GM19239 (cell line): Measurements from ENCODE around the gene SPEF1.

Experiments used
- DNase-seq: peaks from one replicate; pipeline ENCODE4 v3.0.0; 2011; ENCODE audit warnings: low spot score; ENCODE audit not compliant: insufficient read length
- FAIRE-seq: peaks from 2 replicates; lab custom pipeline; 2011; peaks lifted over from hg19 to GRCh38; lab: Jason Lieb, UNC

The SPEF1 gene

DNA sequence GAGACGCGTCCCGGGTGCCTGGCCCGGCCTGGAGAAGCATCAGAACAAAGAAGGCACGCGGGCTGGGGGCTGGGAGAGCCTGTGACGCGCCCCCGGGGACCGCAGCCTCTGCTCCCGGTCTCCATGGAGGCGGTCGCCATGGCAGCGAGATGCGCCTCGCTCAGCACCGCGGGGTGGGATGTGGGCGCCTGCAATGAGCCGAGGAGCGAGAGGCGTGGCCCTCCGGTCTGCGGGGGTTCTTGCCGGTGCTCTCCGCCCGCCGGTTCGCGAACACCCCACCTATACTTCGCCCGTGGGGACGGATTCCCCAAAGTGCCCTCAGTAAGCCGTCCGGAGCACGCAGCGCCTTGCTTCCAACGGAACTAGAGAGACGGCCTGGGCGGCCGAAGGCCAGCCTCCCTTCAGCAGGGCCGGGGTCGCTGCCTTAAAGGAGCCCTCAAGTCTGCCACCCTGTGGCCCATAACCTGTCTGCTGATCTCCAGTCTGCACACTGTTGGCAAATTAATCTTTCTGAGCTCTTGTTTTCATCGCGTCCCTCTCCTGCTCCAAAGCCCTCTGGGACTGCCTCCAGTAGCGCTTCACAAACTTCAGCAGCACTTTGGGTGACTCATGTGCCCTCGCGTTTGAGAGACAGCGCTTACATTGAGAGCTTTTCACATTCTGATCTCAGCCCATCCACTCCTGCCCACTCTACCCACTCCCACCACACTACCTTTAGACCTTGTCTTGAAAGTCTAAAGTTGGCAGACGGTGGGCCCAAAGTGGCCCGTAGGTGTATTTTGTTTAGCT lies 12.7 kb downstream of the SPEF1 start:
- FAIRE-seq (peak; percentile 89), DNase-seq (no peak)

DNA sequence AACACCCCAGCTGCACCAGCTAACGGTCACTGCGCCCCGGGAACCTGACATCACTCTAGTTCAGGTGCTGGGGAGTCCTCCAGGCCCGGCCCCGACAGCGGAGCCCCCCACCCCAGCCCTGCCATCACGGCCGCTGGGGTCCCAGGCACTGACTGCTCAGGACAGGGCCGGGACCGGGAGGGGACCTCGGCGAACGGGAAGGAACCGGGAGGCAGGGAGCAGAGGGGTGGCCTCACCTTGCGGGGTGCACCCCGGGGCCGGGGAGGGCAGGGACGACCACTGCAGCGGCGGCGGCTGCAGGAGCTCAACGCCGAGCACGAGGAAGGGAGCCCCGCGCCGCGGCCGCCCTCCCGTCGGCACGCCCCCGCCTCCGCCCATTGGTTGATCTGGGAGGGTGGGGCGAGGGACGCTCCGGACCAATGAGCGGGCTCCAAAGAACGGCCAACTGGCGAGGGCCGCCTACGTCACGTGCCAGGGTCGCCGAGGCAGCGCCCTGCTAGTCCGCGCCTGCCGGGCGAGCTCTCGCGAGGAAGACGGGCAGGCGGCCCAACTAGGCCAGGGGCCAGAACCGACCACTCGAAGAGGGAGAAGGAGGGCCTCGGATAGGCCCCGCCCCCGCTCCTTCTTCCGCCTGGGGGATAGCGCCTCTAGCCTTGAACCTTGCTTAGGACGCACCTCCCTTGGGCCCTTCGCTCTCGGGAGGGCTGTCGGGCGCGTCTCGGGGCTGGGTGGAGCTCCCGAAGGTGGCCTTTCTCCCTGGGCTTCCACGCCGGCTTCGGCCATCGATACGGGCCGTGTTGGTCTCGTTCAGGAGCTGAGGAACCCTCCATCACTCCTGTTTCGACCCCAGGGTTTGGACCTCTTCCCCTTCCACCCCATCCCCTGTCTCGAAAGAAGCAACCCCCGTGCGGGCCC lies 13.6 kb downstream of the SPEF1 start, which contains the start of gene ADISSP:
Gene ADISSP, minus strand, starts transcription at position 327 of the 915 bp plus-strand sequence. CDS start 7,653 bp downstream, outside the sequence.
- FAIRE-seq (peak; percentile 98), DNase-seq (peak; percentile 98)

DNA sequence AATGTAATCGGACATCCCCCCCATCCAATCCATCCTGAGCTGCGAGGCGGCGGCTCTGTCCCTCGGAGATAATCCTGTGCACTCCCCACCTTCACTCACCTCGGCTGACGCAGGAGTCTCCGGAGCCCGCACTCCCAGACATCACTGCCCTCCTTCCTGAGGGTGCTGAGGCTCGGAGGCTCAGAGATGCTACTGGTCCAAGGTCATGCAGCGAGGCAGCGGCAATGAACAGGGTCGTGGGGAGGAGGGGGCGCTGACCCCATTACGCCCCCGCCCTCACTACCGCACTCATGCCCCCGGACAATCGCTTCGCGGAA lies 14.2 kb downstream of the SPEF1 start:
- DNase-seq, result no peak
- FAIRE-seq, result no peak

DNA sequence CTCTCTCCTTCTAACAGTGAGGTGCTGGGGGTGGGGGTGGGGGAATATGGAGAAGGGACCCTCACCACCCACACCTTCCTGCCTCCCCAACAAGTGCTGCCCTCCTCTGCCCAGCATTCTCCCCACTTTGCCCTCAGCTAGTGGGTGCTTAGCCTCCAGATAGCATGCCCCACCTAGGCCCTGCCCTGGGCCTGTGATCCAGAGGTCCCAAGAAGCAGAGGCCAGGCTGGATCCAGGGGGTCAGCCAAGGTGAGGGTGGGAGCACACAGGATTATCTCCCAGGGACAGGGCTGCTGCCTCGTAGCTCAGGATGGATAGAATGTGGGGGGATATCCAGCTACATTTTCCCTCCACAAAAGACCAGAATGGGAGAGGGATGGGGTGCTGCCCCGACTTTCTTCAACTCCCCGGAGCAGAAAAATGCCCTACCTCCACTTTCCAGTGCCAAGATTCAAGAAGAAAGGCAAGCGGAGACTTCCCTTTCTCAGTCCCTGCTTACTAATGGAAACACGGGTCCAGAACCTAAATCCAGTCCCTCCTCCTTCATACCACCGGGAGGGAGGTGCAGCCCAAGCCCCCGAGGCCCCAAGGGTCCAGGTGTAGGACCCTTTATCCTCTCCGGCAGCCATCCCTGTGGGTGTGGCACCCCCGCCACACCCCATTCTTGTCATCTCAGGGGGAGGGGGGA lies 14.7 kb downstream of the SPEF1 start:
- FAIRE-seq, result no peak

DNA sequence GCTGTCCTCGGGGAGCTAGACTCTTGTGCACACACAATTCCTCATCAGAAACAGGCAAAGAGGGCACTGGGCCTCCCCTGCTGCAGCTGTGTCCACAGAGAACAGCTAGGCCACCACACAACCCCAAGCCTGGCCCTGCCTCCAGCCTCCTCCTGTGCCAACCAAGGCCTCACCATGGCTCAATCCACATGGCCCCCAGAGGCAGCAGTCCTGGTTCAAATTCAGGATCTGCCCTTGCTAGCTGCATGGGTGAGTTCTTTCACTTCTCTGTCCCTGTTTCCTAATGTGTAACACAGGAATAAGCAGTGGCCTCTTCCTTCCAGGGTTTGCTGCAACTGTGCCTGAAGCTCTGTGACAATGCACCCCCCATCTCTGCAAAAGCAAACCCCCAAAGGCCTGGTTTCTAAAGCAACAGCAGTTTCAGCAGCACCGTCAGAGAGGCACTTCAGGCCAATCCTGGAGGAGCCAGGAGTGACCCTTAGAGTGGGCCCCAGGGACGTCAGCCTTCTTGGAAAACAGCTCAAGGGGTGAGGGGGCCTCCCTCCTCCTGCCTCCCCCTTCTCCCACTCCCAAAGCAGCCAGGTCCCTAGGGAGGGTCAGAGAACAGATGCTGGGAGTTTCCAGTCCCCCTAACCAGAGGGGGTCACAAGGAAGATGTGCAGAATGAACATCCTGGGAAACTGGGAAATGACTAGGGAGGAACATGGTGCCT lies 15.9 kb downstream of the SPEF1 start:
- FAIRE-seq, result no peak
- no peak for DNase-seq

More for the DNA sequence above, 14.7 kb downstream of the SPEF1 start:
- no peak for DNase-seq

DNA sequence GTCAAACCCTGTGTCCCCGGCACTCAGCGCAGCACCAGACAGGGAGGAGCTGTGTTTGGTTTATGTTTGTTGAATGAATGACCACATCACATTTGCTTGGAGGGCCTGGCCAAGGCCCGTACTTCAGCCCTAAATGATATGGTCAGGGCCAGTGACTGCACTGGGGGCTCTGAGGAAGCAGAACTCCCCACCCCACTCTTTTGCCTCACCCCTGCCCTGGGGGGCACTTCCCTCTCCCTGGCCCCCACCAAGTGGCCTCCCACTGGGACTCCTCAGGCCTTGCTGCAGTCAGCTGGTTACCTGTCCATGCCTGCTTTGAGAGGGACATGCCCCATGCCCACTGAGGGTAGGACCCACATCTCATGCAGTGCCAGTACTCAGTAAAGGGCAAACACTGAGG lies 16.6 kb downstream of the SPEF1 start:
- DNase-seq (no peak), FAIRE-seq (no peak)

DNA sequence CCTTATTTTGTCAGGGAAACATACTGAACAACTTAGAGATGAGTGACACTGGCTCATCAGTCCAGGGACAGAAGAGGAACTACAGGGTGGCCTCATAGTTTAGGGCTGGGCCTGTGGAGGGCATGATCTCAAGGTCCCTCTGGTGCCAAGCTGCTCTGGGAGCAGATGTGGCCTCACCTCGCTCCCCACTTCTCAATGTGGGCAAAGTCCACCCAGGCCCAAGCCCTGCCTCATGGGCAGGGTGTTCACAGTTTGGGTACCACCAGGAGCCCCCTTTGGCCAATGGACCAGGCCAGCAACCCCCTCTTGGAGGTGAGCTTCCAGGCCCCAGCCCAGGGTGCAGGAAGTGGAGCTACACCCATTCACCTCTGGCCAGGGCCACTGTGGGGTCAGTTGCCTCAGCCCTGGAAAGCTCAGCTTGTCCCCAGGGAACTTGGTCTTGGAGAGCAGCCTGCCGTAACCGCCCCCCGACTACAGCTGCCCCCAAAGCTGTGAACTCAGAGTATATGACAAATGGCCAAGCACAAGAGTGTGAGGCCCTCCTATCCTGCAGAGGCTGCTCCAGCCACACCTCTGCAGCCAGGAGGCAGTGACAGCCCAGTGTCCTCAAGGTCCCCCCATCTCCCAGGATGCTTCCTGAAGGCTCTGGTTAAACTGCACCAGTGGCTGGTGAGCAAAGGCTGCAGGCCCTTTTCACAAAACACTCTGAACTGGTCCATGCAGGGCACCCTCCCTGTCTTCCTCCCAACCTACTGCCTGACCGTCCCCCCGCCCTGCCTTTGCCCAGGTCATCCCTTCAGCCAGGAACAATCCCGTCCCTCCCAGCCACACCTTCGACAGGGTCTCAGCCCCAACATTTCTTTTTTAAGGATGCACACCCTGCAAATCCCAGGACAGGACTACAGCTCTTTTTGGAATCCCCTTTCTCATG lies 17.3 kb downstream of the SPEF1 start:
- FAIRE-seq (no peak), DNase-seq (no peak)

DNA sequence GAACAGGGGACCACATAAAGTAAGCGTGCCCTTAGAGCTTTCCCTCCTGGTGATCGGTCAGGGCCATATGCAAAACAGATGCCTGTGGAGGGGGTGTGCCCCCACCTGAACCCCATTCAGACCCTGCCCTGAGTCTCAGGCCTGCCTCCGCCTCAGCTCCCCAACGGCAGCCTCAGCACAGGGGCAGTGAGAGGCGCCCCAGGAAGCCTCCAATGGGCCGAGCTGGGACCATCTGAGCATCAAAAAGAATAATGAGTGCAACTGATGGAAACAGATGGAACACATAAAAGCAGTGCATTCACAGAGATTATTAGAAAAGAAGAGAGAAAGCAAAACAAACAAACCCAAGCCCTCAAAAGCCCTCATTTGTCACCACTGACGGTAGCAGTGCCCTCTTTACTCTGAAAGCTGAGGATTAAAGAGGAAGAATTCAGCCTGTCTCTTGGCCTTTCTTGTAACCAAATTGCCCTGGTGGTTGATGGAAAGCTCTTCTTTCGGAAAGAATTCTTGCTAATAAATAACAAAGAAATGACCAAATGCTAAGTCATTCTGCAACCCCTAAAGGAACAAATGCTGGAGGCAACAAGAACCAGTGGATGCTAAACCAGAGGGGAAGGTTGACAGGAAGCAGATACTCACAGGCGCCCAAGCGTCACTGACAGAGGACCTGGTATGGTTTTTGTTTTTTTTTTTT lies 20.4 kb downstream of the SPEF1 start:
- FAIRE-seq (peak; percentile 86), DNase-seq (no peak)

DNA sequence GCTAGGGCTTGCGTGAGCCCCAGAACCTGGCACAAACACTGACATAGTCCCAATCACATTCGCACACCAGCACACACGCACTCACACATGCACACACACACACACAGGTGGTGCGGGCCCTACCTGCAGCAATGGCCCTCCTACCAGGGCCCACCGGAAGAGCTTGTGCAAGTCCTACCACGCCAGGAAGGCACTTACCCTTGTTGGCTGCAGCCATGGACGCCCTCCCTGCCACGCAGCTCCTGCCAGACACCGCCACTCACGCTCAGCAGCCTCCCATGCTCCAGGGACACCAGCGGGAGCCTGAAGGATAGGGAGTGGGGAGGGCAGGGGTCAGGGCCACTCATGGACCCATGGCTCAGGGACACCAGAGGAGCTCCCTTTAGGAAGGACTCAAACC lies 21.4 kb downstream of the SPEF1 start:
- DNase-seq (no peak), FAIRE-seq (no peak)

DNA sequence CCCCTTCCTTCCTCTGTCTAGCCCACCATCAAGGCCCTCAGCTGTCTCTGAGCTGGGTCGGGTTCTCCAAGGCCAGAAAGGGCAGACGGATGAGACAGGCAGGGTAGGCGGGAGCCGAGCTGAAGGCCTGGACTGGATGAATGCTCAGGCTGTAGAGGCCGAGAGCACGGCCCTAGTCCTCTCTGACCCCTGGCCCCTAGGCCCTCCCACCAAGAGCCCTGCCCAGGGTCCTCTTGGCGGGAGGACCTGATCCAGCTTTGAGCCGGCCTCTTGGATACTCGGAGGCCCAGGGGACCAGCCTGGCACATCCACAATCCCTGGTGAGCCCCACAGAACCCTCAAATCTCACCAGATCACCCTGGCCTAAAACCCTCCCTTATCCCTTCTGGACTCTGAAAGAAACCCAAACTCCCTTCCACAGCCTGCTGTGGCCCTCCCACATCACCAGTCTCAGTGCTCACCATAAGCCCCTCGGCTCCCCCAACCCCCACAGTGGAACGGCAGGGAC lies 21.9 kb downstream of the SPEF1 start:
- DNase-seq (no peak), FAIRE-seq (no peak)

DNA sequence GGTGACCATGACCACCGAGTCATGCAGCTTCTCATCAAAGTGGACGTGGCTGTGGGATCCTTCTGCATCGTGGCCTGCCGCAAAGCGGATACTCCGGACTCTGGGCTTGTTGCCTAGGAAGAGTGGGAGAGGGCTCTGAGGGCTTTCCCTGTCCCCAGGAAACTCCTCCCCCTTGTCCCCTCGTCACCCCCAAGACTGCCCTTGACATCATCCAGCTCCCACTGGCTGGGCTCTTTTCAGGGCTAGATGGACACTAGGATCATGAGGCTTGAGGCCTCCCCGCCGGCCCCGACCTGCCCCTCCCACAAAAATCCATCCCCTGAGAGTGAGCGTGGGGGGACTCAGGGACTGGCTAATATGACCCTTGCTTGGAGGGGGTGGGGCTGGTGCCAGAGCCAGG lies 22.7 kb downstream of the SPEF1 start:
- DNase-seq, result no peak
- no peak for FAIRE-seq

DNA sequence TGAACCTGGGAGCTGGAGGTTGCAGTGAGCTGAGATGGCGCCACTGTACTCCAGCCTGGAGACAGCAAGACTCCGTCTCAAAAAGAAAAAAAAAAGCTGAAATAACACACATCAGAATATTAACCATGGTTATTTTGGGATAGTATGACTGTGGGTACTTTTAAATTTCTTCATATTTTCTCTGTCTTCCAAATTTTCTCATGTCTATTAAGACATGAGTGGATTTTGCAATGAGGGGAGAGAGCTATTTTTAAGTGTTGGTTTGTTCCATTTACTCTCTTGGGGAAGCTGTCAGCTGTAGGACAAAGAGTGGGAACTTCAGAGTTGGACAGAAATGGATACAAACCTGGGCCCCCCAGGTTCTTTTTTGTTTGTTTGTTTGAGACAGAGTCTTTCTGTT lies 24.0 kb downstream of the SPEF1 start:
- FAIRE-seq (no peak), DNase-seq (no peak)

DNA sequence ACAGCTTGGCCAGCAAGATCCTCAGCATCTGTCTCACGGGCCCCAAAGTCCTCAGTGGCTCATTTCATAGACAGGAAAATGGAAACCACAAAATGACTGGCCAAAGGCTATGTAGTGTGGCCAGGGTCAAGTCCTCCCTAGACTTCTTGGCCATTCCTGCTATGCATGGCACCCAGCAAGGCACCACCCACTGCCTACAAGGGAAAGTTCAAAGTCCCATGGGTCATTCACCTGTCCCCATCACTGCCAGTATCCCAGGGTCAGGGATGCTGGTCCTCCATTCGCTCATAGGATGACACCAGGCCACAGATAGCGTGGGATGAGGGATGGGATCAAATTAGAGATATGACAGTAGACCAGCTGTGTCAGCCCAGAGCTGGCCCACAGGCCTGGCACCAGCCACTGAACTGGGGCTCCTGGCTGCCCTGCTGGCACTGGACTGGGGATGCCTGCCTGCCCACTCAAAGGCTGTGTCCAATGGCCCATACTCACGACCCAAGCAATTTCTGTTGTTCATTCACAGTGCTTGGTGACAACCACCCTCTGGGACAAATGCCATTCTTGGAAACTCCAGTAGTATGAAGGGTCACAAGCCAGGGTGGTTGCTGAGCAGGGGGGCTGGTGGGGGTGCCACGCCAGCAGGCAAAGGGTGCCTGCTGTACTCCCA lies 25.3 kb downstream of the SPEF1 start:
- FAIRE-seq (no peak), DNase-seq (no peak)

DNA sequence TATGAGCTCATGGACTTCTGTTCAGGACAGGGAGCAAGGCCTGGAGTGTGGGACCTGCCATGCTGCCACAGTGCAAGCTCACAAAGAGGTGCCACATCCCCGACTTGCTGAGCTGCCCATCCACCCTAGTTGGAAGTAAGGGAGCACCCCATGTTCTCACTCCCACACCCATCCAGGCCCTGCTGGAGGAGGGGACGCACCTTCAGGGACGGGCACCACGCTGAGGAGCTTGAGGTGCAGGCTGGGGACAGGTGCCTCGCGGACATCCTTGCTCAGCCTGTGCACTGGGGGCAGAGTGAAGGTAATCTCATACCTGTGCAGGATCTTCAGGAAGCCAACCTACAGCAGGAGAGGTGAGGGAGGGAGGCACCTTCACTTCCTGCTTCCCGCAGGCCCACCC lies 26.0 kb downstream of the SPEF1 start:
- DNase-seq, result no peak
- no peak for FAIRE-seq

DNA sequence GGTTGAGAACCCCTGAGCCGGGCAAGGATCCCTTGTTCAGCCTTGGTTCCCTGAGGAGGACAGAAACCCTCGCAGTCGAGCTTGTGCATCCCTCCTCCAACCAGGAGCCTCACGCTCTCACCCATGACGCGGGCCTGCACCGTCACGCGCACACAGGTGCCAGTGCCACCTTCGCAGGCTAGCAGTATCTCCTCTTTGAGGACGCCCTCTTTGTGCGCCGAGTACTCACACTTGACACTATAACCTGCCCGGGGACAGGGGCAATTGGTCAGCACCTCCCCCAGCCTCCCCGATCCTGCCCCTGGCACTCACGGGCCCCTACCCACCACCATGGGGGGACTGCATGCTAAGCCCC lies 27.0 kb downstream of the SPEF1 start:
- FAIRE-seq, result no peak
- no peak for DNase-seq

DNA sequence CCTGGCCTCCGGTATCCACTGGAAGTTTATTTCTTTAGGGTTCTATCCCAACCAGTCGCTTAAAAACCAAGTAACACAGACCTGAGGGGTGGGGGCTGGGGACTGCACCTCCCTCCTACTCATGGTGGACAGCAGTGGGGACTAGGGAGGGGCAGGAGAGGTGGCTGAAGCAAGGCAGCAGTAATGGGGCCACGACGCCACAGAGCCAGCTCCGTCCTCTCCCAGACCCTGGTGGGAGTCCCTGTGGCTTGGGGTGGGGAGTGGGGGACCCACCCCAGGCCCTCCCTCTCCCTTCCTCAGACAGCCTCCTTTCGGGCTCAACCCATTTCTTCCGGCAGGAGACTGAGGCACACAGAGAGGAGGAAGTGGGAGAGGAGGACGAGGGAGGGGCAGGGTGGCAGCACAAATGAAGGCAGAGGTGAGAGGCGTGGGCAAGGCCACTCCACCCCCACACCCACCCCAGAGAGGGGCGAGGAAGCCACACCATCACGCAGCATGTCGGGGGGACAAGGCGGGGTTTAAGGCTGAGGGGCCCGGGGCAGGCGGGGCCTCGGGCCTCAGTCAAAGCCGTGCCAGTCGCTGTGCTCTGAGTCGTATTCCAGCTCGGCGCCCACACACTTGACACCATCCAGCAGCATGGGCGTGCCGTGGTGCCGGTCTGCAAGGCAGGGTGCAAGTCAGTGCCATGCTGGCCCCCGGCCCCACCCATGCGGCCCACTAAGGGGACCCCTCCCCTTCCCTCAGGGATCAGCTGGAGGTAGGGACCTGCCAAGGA lies 27.6 kb downstream of the SPEF1 start:
- DNase-seq (no peak), FAIRE-seq (no peak)

DNA sequence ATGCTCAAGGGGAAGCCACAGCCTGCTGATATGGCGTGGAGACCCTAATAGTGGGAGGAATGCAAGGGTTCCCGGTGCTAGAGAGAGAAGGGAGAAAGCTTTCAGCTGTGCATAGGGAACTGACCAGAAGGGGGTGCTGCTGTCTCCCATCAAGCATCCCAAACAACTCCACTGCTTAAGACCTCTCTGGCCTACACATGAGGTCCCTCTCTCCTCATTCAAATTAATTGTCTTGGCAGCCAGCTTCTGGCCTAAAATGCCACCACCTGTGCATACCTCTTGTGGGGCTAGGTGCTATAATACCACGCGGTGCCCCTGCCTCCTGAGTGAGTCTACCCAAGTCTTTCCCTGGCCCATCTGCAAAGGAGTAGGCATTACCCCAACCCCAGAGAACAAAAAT lies 28.1 kb downstream of the SPEF1 start:
- peak; percentile 91 for FAIRE-seq
- DNase-seq, result peak; percentile 91
